GM23248 (cell line): ENCODE measurements around the gene APBA2.

Experiments
- EZH2 ChIP-seq: fragments of 200-600 bp; sonication (generic); IDR thresholded peaks from 2 replicates; pipeline ENCODE4 v1.6.1; 2018; ENCODE audit warnings: antibody characterized with exemption, mild to moderate bottlenecking; ENCODE audit not compliant: insufficient read depth, poor library complexity, severe bottlenecking
- EZH2phosphoT487 ChIP-seq: fragments of 200-600 bp; sonication (generic); IDR thresholded peaks from 2 replicates; pipeline ENCODE4 v1.6.1; 2018; ENCODE audit warnings: antibody characterized with exemption, moderate library complexity, mild to moderate bottlenecking, low read depth; ENCODE audit not compliant: insufficient read depth

GRCh38 chr15:28914046-28914445 is 28.3 kb downstream of the APBA2 start:
- TF ChIP-seq EZH2 (no peak), EZH2phosphoT487 (no peak)
